Activated naive CD8-positive, alpha-beta T cell treated with anti-CD3 and anti-CD28 coated beads, Interleukin-2, amount 10 ng/mL, durations not matched to agents 7 days and 5 days (primary cell): ENCODE results near the gene MACROD2. TPM values are rescaled to one million over a fixed set of nuclear protein-coding genes. Genes with fewer than 3 reads are reported as not detected.
"Not testable (repeated sequence)": the region's sequence is repeated elsewhere in the genome, so short reads cannot be mapped to it uniquely, and the experiment has no call there.

ENCODE experiments used
- ATAC-seq: fragments of 150-1000 bp; cut with Tn5 transposase; one replicate; pipeline ENCODE4 v1.10.0; 2021; ENCODE audit warnings: low read depth, moderate library complexity
- POLR2A ChIA-PET: fragments of 350-600 bp; sonication (Branson Sonifier 250); formaldehyde crosslinking; loops from one replicate; lab custom pipeline; 2021; ENCODE audit warnings: antibody characterized with exemption; lab: Charles Lee
- DNase-seq: peaks from one replicate; pipeline ENCODE4 v3.0.0; 2021
- H3K27ac Mint-ChIP-seq: one replicate; pipeline ENCODE4 v1.8.0; 2022; ENCODE audit warnings: mild to moderate bottlenecking, mixed read lengths
- H3K27me3 Mint-ChIP-seq: one replicate; pipeline ENCODE4 v1.8.0; 2022; ENCODE audit warnings: mild to moderate bottlenecking, moderate library complexity, mixed read lengths
- H3K36me3 Mint-ChIP-seq: one replicate; pipeline ENCODE4 v1.8.0; 2021; ENCODE audit warnings: mild to moderate bottlenecking, mixed read lengths
- H3K4me1 Mint-ChIP-seq: one replicate; pipeline ENCODE4 v1.8.0; 2021; ENCODE audit warnings: mixed read lengths
- H3K4me3 Mint-ChIP-seq: one replicate; pipeline ENCODE4 v1.8.0; 2022; ENCODE audit warnings: mild to moderate bottlenecking, moderate library complexity, mixed read lengths
- H3K9me3 Mint-ChIP-seq: one replicate; pipeline ENCODE4 v1.8.0; 2021; ENCODE audit warnings: mixed read lengths
- total RNA-seq, 2 experiments: library from RNA; stranded (reverse); gene quantifications; one replicate each; pipeline ENCODE4 v1.2.3, GENCODE V29; 2021

Gene MACROD2
- total RNA-seq, 2 experiments from 2014 or later = not detected

DNA sequence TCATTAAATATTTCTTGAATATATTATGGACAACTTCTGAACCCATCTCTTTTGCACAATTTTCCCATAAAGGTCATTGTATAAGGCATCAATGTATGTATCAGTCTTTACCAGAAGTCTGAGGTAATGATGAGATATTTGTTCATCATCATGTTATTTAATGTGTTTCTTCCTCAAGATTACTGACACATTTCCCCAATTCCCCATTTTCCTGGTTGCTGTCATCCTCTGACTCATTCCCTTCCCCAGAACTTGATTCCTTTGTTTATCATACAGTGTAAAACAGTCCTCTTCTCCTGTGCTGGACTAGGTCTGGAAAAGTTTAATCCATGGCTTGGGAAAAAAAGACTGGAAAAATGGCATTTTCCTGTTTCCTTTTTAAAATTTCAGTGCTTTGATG, 450.0 kb downstream of the MACROD2 start:
- no peak for DNase-seq
- no peak overlapping the region for H3K27ac Mint-ChIP-seq
- no peaks in the 10 kb centered on the region for H3K4me1 Mint-ChIP-seq
- ATAC-seq = no peak
- no peak overlapping the region for H3K4me3 Mint-ChIP-seq
- H3K27me3 Mint-ChIP-seq = no peaks in the 10 kb centered on the region
- POLR2A ChIA-PET = no interaction called here
- H3K9me3 Mint-ChIP-seq = peaks cover 7% of the 10 kb centered on the region
- no peaks in the 10 kb centered on the region for H3K36me3 Mint-ChIP-seq

DNA sequence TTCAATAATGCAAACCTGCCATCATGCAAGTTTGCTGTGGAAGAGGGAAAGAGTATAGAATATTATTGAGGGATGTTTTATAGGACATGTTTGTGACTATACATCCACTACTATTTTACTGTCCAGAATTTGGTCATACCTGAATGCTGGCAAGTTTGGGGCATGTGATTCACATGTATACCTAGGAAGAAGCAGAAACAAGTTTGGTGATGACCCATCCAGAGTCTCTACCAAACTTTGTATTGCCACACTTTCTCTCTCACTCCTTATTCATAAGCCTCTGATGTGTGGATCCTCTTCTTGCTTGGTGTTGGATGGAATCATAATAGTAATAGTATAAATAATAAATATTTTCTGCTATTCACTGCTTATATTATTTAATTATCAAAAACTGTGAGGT, 450.6 kb downstream of the MACROD2 start:
- no peak for ATAC-seq
- no peaks in the 10 kb centered on the region for H3K4me1 Mint-ChIP-seq
- H3K27me3 Mint-ChIP-seq = no peaks in the 10 kb centered on the region
- H3K36me3 Mint-ChIP-seq = no peaks in the 10 kb centered on the region
- no peak for DNase-seq
- POLR2A ChIA-PET = no interaction called here
- no peak overlapping the region for H3K4me3 Mint-ChIP-seq
- no peak overlapping the region for H3K27ac Mint-ChIP-seq
- peaks cover 7% of the 10 kb centered on the region for H3K9me3 Mint-ChIP-seq

DNA sequence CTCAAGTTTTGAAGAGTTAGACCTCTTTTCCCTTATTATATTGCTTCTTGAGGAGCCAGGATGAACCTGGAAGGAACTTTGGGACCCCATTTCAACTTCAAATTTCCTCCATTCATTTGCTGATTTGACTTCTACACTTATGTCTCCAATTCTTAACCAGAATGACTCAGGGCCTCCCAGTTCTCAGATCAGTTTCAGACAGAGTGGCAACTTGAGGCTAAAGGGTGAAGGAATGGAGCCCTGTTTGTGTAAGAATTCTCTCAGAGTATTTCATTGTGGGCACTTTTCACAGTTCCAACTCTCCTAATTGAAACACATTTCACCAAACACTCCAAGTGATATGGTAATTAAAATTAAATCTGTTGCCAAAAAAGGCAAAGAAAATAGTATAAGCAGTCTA, 451.1 kb downstream of the MACROD2 start:
- POLR2A ChIA-PET = no interaction called here

DNA sequence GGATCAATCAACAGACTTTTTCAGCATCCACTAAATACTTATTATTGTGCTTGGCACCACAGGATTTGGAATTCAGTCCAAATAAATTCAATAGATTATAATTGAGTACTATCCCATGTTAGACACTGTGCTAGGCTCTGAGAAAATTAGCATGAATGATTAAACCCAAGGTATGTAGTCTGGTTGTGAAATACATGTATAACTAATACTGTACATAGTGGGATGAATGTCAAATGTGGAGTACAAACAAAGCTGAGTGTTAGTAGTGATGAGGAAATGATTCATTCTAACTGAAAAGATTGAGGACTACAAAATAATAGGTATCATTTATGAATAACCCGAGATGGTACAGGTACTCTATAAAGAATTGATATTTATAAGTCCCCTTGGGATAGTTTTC, 454.0 kb downstream of the MACROD2 start:
- ATAC-seq (no peak), DNase-seq (no peak)
- POLR2A ChIA-PET = no interaction called here
- Mint-ChIP-seq H3K4me3 (no peak overlapping the region), H3K9me3 (peaks cover 6% of the 10 kb centered on the region), H3K36me3 (no peaks in the 10 kb centered on the region), H3K4me1 (no peaks in the 10 kb centered on the region), H3K27me3 (no peaks in the 10 kb centered on the region), H3K27ac (no peak overlapping the region)

More for the DNA sequence above, 451.1 kb downstream of the MACROD2 start:
- no peak for ATAC-seq
- Mint-ChIP-seq H3K27me3 (no peaks in the 10 kb centered on the region), H3K9me3 (peaks cover 7% of the 10 kb centered on the region), H3K4me1 (no peaks in the 10 kb centered on the region), H3K27ac (no peak overlapping the region), H3K36me3 (no peaks in the 10 kb centered on the region), H3K4me3 (no peak overlapping the region)
- no peak for DNase-seq

DNA sequence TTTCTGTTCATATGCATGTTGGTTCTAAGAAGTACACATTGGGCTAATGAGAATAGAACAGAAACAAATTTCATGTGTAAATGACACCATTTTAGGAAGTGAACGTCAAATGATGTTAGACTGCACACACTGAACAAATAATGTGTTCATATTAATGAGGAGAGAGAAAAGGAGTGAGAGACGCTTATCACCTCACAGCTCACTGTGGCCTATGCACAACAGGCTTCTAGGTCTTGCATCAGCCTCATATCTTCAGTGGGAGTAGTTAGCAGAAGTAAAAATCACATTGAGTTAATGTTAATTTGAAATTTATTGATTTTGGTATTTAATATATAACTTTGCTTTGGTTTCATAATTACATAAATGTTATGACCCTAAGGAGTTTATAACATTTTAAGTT, 454.9 kb downstream of the MACROD2 start:
- POLR2A ChIA-PET = no interaction called here
- Mint-ChIP-seq H3K4me1 (no peaks in the 10 kb centered on the region), H3K9me3 (peaks cover 6% of the 10 kb centered on the region), H3K27ac (no peak overlapping the region), H3K27me3 (no peaks in the 10 kb centered on the region), H3K36me3 (no peaks in the 10 kb centered on the region), H3K4me3 (no peak overlapping the region)
- ATAC-seq = no peak
- DNase-seq = no peak

DNA sequence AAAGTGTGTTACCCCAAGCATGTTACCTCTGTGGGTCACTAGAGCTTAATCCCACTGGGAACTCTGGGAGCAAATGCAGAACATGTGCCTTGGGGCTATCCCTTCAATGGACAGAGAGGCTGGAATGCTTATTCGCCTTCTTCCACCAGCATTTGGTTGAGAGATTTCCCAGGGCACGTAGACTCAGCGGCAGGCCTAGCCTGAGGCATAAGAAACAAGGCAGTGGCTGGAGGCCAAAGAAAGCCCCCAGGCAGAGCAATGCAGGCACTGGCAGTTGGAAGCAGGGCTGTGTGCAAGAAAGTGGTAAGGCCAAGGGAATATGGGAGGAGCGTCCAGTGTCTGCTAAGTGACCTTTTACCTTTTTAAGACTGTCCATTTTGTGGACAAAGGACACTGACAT, 456.1 kb downstream of the MACROD2 start:
- Mint-ChIP-seq H3K27me3 (no peaks in the 10 kb centered on the region), H3K27ac (no peak overlapping the region), H3K9me3 (peaks cover 6% of the 10 kb centered on the region), H3K36me3 (no peaks in the 10 kb centered on the region), H3K4me3 (no peak overlapping the region), H3K4me1 (no peaks in the 10 kb centered on the region)
- ATAC-seq = no peak
- POLR2A ChIA-PET = no interaction called here
- DNase-seq = no peak

DNA sequence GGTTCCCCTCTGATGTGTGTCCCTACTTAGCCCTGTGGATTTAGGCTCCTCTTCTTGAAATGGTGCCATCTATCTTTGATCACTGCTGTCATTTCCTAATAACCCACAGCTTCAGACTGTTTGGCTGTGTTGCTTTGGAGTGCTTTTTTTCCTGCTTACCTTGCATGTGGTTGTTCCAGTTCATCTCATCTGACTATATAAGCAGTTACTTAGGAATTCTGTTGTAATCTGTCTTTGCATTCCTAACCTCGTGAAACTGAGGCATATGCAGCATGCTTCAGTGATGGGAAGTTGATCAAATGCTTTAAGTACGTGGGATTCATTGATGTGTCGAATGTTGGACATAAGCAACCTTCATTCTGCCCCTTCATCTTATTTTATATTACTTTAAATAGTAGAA, 457.9 kb downstream of the MACROD2 start:
- DNase-seq = no peak
- H3K4me3 Mint-ChIP-seq = no peak overlapping the region
- H3K27me3 Mint-ChIP-seq = no peaks in the 10 kb centered on the region
- POLR2A ChIA-PET = no interaction called here
- H3K36me3 Mint-ChIP-seq = no peaks in the 10 kb centered on the region
- no peak for ATAC-seq
- no peak overlapping the region for H3K27ac Mint-ChIP-seq
- H3K4me1 Mint-ChIP-seq = no peaks in the 10 kb centered on the region
- H3K9me3 Mint-ChIP-seq = peaks cover 4% of the 10 kb centered on the region

DNA sequence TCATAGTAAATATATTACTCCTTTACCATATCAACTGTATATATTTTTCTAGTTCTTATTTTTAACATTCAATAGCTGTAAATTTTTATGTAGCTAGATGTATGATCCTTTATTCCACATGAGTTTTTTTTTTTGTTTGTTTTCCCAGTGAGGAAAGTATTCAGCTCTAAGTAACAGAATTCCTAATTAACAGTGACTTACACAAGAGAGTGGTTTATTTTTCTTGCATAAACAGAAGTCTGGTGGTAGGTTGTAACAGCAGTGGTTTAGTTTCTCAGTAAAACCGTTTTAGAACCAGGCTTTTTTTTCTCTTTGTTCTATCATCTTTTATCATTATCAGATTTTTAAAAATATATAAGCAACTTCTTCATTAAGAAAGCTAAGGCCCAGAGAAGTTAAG, 459.0 kb downstream of the MACROD2 start:
- H3K27me3 Mint-ChIP-seq = no peaks in the 10 kb centered on the region
- no peak overlapping the region for H3K4me3 Mint-ChIP-seq
- H3K9me3 Mint-ChIP-seq = peaks cover 2% of the 10 kb centered on the region
- H3K4me1 Mint-ChIP-seq = no peaks in the 10 kb centered on the region
- no peak for DNase-seq
- H3K27ac Mint-ChIP-seq = no peak overlapping the region
- H3K36me3 Mint-ChIP-seq = no peaks in the 10 kb centered on the region
- no peak for ATAC-seq
- POLR2A ChIA-PET = no interaction called here

DNA sequence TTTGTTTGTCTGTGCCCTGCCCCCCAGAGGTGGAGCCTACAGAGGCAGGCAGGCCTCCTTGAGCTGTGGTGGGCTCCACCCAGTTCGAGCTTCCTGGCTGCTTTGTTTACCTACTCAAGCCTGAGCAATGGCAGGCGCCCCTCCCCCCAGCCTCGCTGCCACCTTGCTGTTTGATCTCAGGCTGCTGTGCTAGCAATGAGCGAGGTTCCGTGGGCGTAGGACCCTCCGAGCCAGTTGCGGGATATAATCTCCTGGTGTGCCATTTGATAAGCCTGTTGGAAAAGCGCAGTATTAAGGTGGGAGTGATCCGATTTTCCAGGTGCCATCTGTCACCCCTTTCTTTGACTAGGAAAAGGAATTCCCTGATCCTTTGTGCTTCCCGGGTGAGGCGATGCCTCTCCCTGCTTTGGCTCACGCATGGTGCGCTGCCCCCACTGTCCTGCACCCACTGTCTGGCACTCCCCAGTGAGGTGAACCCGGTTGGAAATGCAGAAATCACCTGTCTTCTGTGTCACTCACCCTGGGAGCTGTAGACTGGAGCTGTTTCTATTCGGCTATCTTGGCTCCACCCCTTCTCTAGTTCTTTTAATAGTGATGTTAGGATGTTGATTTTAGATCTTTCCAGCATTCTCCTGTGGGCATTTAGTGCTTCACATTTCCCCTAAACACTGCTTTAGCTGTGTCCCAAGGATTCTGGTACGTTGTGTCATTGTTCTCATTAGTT, 471.9 kb downstream of the MACROD2 start:
- H3K9me3 Mint-ChIP-seq, H3K4me3 Mint-ChIP-seq, H3K36me3 Mint-ChIP-seq, H3K4me1 Mint-ChIP-seq, H3K27me3 Mint-ChIP-seq, H3K27ac Mint-ChIP-seq, POLR2A ChIA-PET, DNase-seq, ATAC-seq: not testable (repeated sequence)

DNA sequence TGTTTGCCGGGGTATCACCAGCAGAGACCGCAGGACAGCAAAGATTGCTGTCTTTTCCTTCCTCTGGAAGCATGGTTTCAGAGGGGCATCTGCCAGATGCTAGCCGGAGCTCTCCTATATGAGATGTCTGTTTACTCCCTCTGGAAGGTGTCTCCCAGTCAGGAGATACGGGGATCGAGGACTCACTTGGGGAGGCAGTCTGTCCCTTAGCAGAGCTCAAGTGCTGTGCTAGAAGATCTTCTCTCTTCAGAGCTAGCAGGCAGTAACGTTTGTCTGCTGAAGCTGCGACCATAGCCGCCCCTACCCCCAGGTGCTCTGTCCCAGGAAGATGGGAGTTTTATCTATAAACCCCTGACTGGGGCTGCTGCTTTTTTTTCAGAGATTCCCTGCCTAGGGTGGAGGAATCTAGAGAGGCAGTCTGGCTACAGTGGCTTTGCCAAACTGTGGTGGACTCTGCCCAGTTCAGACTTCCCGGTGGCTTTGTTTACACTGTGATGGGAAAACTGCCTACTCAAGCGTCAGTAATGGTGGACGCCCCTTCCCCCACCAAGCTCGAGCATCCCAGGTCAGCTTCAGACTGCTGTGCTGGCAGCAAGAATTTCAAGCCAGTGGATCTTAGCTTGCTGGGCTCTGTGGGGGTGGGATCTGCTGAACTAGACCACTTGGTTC, 475.0 kb downstream of the MACROD2 start:
- POLR2A ChIA-PET = no interaction called here
- Mint-ChIP-seq H3K27ac (no peak overlapping the region), H3K27me3 (no peaks in the 10 kb centered on the region), H3K4me3 (no peak overlapping the region), H3K9me3 (peaks cover 7% of the 10 kb centered on the region), H3K4me1 (no peaks in the 10 kb centered on the region), H3K36me3 (no peaks in the 10 kb centered on the region)
- no peak for ATAC-seq
- DNase-seq = no peak

DNA sequence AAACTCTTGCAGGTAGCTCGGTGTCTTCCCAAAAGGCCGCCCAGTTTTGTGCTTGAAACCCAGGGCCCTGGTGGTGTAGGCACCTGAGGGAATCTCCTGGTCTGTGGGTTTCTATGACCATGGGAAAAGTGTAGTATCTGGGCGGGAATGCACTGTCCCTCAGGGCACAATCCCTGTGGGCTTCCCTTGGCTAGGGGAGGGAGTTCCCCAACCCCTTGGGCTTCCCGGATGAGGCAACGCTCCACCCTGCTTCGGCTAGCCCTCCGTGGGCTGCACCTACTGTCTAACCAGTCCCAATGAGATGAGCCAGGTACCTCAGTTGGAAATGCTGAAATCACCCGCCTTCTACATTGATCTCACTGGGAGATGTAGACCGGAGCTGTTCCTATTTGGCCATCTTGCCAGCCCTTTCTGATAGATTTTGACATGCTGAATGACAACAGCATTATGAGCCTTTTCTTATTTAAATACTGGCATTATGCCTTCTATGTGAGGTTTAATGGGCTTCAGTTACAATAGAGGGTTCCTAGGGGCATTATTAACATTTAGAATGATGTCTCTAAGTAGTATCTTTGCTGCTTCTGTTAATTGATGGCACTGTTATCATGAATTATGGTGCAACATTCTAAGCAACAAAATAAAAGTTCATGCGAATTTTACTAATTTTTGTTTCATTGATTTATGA, 475.8 kb downstream of the MACROD2 start:
- Mint-ChIP-seq H3K27ac (no peak overlapping the region), H3K36me3 (no peaks in the 10 kb centered on the region), H3K9me3 (peaks cover 7% of the 10 kb centered on the region), H3K27me3 (no peaks in the 10 kb centered on the region), H3K4me3 (no peak overlapping the region), H3K4me1 (no peaks in the 10 kb centered on the region)
- ATAC-seq (no peak), DNase-seq (no peak)
- POLR2A ChIA-PET = no interaction called here

DNA sequence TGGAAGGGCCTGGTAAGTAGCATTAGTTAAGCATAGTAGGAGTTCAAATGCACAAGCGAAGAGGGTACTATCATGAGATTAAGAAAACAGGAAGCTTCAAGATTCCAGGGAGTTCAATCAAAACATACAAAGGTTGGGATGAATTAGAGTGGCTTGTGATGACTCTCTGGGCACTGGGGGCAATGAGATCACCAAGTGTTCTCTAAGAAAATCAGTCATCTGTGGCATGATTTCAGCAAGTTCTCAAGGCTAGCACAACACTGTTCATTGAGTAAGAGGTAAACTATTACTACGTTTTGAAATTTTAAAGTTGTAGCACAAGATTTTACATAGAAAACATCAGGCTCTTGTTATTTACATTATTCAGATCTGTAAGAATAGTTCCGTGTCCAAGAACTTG, 481.8 kb downstream of the MACROD2 start:
- POLR2A ChIA-PET = no interaction called here
- no peak for DNase-seq
- no peak for ATAC-seq
- H3K27me3 Mint-ChIP-seq = no peaks in the 10 kb centered on the region
- no peak overlapping the region for H3K27ac Mint-ChIP-seq
- H3K36me3 Mint-ChIP-seq = no peaks in the 10 kb centered on the region
- no peaks in the 10 kb centered on the region for H3K4me1 Mint-ChIP-seq
- H3K9me3 Mint-ChIP-seq = peaks cover 2% of the 10 kb centered on the region
- H3K4me3 Mint-ChIP-seq = no peak overlapping the region

DNA sequence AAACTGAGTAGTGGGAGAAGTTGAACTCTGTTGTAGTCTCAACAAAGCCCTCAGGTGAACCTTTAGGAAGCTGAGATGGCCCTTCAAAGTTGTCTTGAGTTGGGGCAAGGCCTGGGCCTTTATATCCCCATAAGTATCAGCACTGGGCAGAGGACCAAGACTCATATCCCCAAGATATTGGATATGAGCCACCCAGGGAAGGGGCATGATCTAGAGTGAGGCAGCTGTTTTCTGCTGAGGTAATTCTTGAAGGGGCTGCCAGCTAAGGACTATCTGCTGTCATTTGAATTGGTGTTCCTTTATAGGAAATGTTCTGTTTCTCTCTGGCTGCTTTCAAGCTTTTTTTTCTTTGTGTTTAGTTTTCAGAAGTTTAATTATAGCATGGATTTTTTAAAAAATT, 482.8 kb downstream of the MACROD2 start:
- H3K27me3 Mint-ChIP-seq = no peaks in the 10 kb centered on the region
- DNase-seq = no peak
- H3K4me3 Mint-ChIP-seq = no peak overlapping the region
- no peak for ATAC-seq
- POLR2A ChIA-PET = no interaction called here
- no peaks in the 10 kb centered on the region for H3K36me3 Mint-ChIP-seq
- H3K27ac Mint-ChIP-seq = no peak overlapping the region
- no peaks in the 10 kb centered on the region for H3K4me1 Mint-ChIP-seq
- peaks cover 3% of the 10 kb centered on the region for H3K9me3 Mint-ChIP-seq

DNA sequence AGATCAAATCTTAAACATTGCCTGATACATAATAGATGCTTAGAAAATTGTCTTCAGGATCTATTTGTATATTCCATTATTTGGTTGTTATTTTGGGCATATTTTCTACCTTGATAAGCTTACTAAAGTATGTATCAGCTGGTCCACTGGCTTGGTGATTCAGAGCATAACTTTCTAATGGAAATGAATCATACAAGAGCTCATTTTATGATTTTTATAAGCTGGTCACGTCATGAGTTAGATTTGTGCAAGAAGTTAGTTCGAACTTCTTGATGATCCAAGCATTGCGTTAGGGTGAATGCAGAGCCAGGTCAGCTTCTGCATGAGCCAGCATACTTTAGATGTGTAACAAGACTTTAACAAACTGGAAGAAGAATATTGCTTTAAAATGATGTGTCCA, 486.5 kb downstream of the MACROD2 start:
- Mint-ChIP-seq H3K27me3 (no peaks in the 10 kb centered on the region), H3K36me3 (no peaks in the 10 kb centered on the region), H3K4me1 (no peaks in the 10 kb centered on the region), H3K9me3 (peaks cover 11% of the 10 kb centered on the region), H3K4me3 (no peak overlapping the region), H3K27ac (no peak overlapping the region)
- DNase-seq (no peak), ATAC-seq (no peak)
- POLR2A ChIA-PET = no interaction called here
